T-helper 1 cell treated with Interleukin-12 subunit alpha and Interleukin-12 subunit beta and Interleukin-4 antibody, amounts not matched to agents 30 ng/mL and 1 ng/mL, for 36 hours (primary cell): ENCODE measurements around the gene PSMD14. TPM values are rescaled to one million over a fixed set of nuclear protein-coding genes. Genes with fewer than 3 reads are reported as not detected.

Experiments
- intact Hi-C: fragments of 100-400 bp; cut with micrococcal nuclease; formaldehyde crosslinking; loops from one replicate; pipeline ENCODE4 v1.15.1; 2024
- total RNA-seq: library from RNA; stranded (reverse); gene quantifications from 2 replicates; pipeline ENCODE4 v1.2.3, GENCODE V29; 2022

The PSMD14 gene
- total RNA-seq, 1 donor from 2014 or later, result 80.7 TPM

- intact Hi-C loops, result no loop called here
Observed at GRCh38 chr2:161432107-161432506, 123.9 kb downstream of the PSMD14 start.

GRCh38 chr2:161434118-161434517 lies 125.9 kb downstream of the PSMD14 start:
- intact Hi-C loops, result no loop called here

GRCh38 chr2:161436411-161436810 lies 128.2 kb downstream of the PSMD14 start:
- intact Hi-C loops, result no loop called here

- intact Hi-C loops, result no loop called here
Observed at GRCh38 chr2:161438598-161438997, 130.4 kb downstream of the PSMD14 start.

- intact Hi-C loops, result no loop called here
Observed at GRCh38 chr2:161445097-161445496, 136.9 kb downstream of the PSMD14 start.

GRCh38 chr2:161448431-161448830 lies 140.2 kb downstream of the PSMD14 start:
- intact Hi-C loops, result no loop called here

Other genes with a start within 250 kb of the PSMD14 start
- 221 and 236 TPM in 2 replicates for gene TANK, start 148.0 kb upstream of the PSMD14 start, total RNA-seq
- gene TBR1, start 107.9 kb downstream of the PSMD14 start, total RNA-seq, result 0.05 and 0.10 TPM in 2 replicates